HepG2 (cell line): ENCODE results near the gene THSD4. TPM values are rescaled to one million over a fixed set of nuclear protein-coding genes. Genes with fewer than 3 reads are reported as not detected.

Experiments
- ATAC-seq: fragments of 200-7000 bp; cut with Tn5 transposase; 3 replicates; pipeline ENCODE4 v1.9.1; 2020; ENCODE audit warnings: mild to moderate bottlenecking, moderate library complexity
- BruUV-seq: library from RNA; stranded (reverse); fragments of 400-500 nt; replicated peaks from 2 replicates; lab custom pipeline; 2021; lab: Mats Ljungman, UMichigan
- CTCF ChIA-PET: fragments of 300-600 bp; formaldehyde crosslinking; extraction: SDS; loops from one replicate; lab custom pipeline; 2021; ENCODE audit warnings: low total read pairs, inconsistent platforms, low intra/inter-chr PET ratio; lab: Yijun Ruan, JAX
- POLR2A ChIA-PET: fragments of 350-600 bp; sonication (Branson Sonifier 250); formaldehyde crosslinking; loops from one replicate; lab custom pipeline; 2020; ENCODE audit warnings: antibody characterized with exemption, inconsistent platforms; lab: Yijun Ruan, JAX
- DNase-seq: peaks from one replicate; pipeline ENCODE4 v3.0.0-alpha.2; 2015; ENCODE audit warnings: low spot score
- FAIRE-seq: peaks from 3 replicates; lab custom pipeline; 2011; peaks lifted over from hg19 to GRCh38; lab: Jason Lieb, UNC
- H2AFZ ChIP-seq: one replicate; pipeline ENCODE4 v1.6.1; 2011; ENCODE audit warnings: low read length, inconsistent platforms
- H3K27ac ChIP-seq: fragments of 300-600 bp; 3 replicates; pipeline ENCODE4 v1.8.0; 2011; ENCODE audit warnings: mixed run types, mild to moderate bottlenecking, mixed read lengths, low read length, inconsistent platforms; ENCODE audit not compliant: insufficient read depth; ENCODE audit errors: extremely low read length
- H3K27me3 ChIP-seq, 2 experiments: fragments of 200-600 bp in 1 of 2; 2 replicates in 1 of 2; 3 replicates in 1 of 2; pipeline versions ENCODE4 v1.6.0 to v1.8.0; 2011; ENCODE audit warnings: low read length in 2 of 2, mild to moderate bottlenecking in 2 of 2, moderate library complexity in 2 of 2, inconsistent platforms in 1 of 2; ENCODE audit not compliant: insufficient read depth in 2 of 2, control insufficient read depth in 1 of 2
- H3K36me3 ChIP-seq, 2 experiments: fragments of 200-600 bp in 1 of 2; replicated peaks in 1 of 2; 2 replicates in 1 of 2; 3 replicates in 1 of 2; pipeline versions ENCODE4 v1.5.1 to v1.8.0; 2011; ENCODE audit warnings: low read length in 2 of 2, inconsistent platforms in 1 of 2; ENCODE audit not compliant: insufficient read depth in 2 of 2, control insufficient read depth in 1 of 2
- H3K4me1 ChIP-seq: 2 replicates; pipeline ENCODE4 v1.5.1; 2012; ENCODE audit warnings: low read length, inconsistent platforms; ENCODE audit not compliant: insufficient read depth
- H3K4me2 ChIP-seq: 2 replicates; pipeline ENCODE4 v1.6.0; 2011; ENCODE audit warnings: low read depth, low read length, inconsistent platforms
- H3K4me3 ChIP-seq, 3 experiments: fragments of 200-600 bp in 1 of 3; sonication (generic), shearing (Covaris generic) in 1 of 3; replicated peaks in 1 of 3; 2 replicates each; pipeline ENCODE4 v1.5.1; 2011 to 2016; ENCODE audit warnings: low read length in 3 of 3, inconsistent platforms in 2 of 3, low read depth in 2 of 3, mild to moderate bottlenecking in 2 of 3, control low read depth in 1 of 3, mixed read lengths in 1 of 3; ENCODE audit not compliant: insufficient read depth in 1 of 3
- H3K79me2 ChIP-seq: one replicate; pipeline ENCODE4 v1.6.1; 2011; ENCODE audit warnings: low read length, inconsistent platforms; ENCODE audit not compliant: insufficient read depth
- H3K9ac ChIP-seq: 2 replicates; pipeline ENCODE4 v1.6.0; 2011; ENCODE audit warnings: mild to moderate bottlenecking, low read depth, low read length, inconsistent platforms; ENCODE audit not compliant: insufficient read depth
- H3K9me3 ChIP-seq: 2 replicates; pipeline ENCODE4 v1.5.1; 2012; ENCODE audit warnings: mild to moderate bottlenecking, low read length
- H4K20me1 ChIP-seq: 2 replicates; pipeline ENCODE4 v1.6.0; 2011; ENCODE audit warnings: inconsistent platforms, mild to moderate bottlenecking, low read length, moderate library complexity; ENCODE audit not compliant: insufficient read depth
- CEBPG ChIP-seq: IDR thresholded peaks from 2 replicates; pipeline ENCODE4 v1.6.1; 2016
- CENPX ChIP-seq: sonication (generic); formaldehyde crosslinking; IDR thresholded peaks from 2 replicates; pipeline ENCODE4 v1.9.0; 2021; ENCODE audit warnings: mild to moderate bottlenecking, missing genetic modification reagents, moderate library complexity
- EZH2 ChIP-seq: conservative IDR thresholded peaks from 2 replicates; pipeline ENCODE4 v1.6.1; 2012; ENCODE audit warnings: mild to moderate bottlenecking, low read depth, low read length, moderate library complexity
- NFYC ChIP-seq: IDR thresholded peaks from 2 replicates; pipeline ENCODE4 v1.6.1; 2016; ENCODE audit warnings: missing genetic modification reagents, missing compliant biosample characterization
- NR2F2 ChIP-seq: IDR thresholded peaks from 2 replicates; pipeline ENCODE4 v1.6.1; 2012; ENCODE audit warnings: low read depth, inconsistent platforms, borderline replicate concordance
- PPARG ChIP-seq: conservative IDR thresholded peaks from 2 replicates; pipeline ENCODE4 v1.6.1; 2016; ENCODE audit warnings: missing biosample characterization, missing genetic modification reagents
- REXO4 ChIP-seq: sonication (generic); formaldehyde crosslinking; IDR thresholded peaks from 2 replicates; pipeline ENCODE4 v1.8.0; 2022; ENCODE audit warnings: missing genetic modification reagents, mild to moderate bottlenecking, borderline replicate concordance
- SKIL ChIP-seq: sonication (generic); formaldehyde crosslinking; IDR thresholded peaks from 2 replicates; pipeline ENCODE4 v1.8.0; 2022; ENCODE audit warnings: missing genetic modification reagents, mild to moderate bottlenecking, moderate library complexity, borderline replicate concordance
- SRF ChIP-seq: IDR thresholded peaks from 2 replicates; pipeline ENCODE4 v1.6.1; 2011; ENCODE audit warnings: mild to moderate bottlenecking, low read depth, low read length, moderate library complexity
- TRIM24 ChIP-seq: sonication (generic); formaldehyde crosslinking; IDR thresholded peaks from 2 replicates; pipeline ENCODE4 v1.8.0; 2022; ENCODE audit warnings: mild to moderate bottlenecking, missing genetic modification reagents
- ZNF367 ChIP-seq: sonication (generic); formaldehyde crosslinking; IDR thresholded peaks from 2 replicates; pipeline ENCODE4 v1.4.0; 2020; ENCODE audit warnings: missing genetic modification reagents, borderline replicate concordance
- ZNF572 ChIP-seq: sonication (generic); formaldehyde crosslinking; IDR thresholded peaks from 2 replicates; pipeline ENCODE4 v1.5.1; 2020; ENCODE audit warnings: mild to moderate bottlenecking, missing genetic modification reagents
- ZNF589 ChIP-seq: sonication (generic); formaldehyde crosslinking; conservative IDR thresholded peaks from 2 replicates; pipeline ENCODE4 v1.8.0; 2022; ENCODE audit warnings: mild to moderate bottlenecking, moderate library complexity, missing genetic modification reagents
- ZZZ3 ChIP-seq: sonication (generic); formaldehyde crosslinking; IDR thresholded peaks from 2 replicates; pipeline ENCODE4 v1.4.0; 2020; ENCODE audit warnings: missing genetic modification reagents, mild to moderate bottlenecking, borderline replicate concordance
- WGBS: methylation state at CpG from one replicate; pipeline ENCODE4 v1.1.6; 2017; ENCODE audit warnings: low lambda C conversion rate; 5-methylcytosine and 5-hydroxymethylcytosine counted together
- in situ Hi-C: cut with HindIII; loops from 2 replicates; pipeline ENCODE4 v1.10.0; 2017; ENCODE audit warnings: low pct_unique_long_range_greater_than_20kb; ENCODE audit not compliant: extremely low pct_ligation_motif_present
- intact Hi-C: fragments of 100-400 bp; cut with micrococcal nuclease; formaldehyde crosslinking; loops from one replicate; pipeline ENCODE4 v1.10.0; 2022; ENCODE audit not compliant: unreplicated experiment
- polyA plus RNA-seq, 8 experiments: library from polyadenylated mRNA; depleted of rRNA in 3 of 8; stranded (reverse) in 7 of 8; unstranded in 1 of 8; fragments of >200 nt; fragmentation: Illumina TruSeq in 4 of 8; extraction: Trizol in 4 of 8; gene quantifications; 2 replicates each; pipeline versions ENCODE4 v1.2.1 to v1.2.3, GENCODE V29; 2011 to 2016; ENCODE audit warnings: low read depth in 4 of 8, missing spikeins in 1 of 8, mixed read lengths in 1 of 8; ENCODE audit not compliant: insufficient read depth in 1 of 8
- total RNA-seq, 5 experiments: library from RNA; depleted of rRNA; stranded (reverse); fragments of >200 nt; fragmentation: Illumina TruSeq; extraction: Trizol; gene quantifications; 2 replicates each; pipeline ENCODE4 v1.2.3, GENCODE V29; 2016; ENCODE audit warnings: low read depth in 1 of 5
- TF ChIP-seq, protein P1 (sequence below): sonication (generic); formaldehyde crosslinking; IDR thresholded peaks from 2 replicates; pipeline ENCODE4 v1.4.0; 2020; ENCODE audit warnings: mild to moderate bottlenecking, missing genetic modification reagents
- TF ChIP-seq, protein P2 (sequence below): IDR thresholded peaks from 2 replicates; pipeline ENCODE4 v1.6.1; 2016; ENCODE audit warnings: missing compliant biosample characterization, missing genetic modification reagents, borderline replicate concordance

THSD4 gene
- total and polyA plus RNA-seq, 2 of the 13 experiments (the other 11 are each of a cell fraction or from before 2014, with no cell fraction given), result 0.07 to 0.21 TPM

DNA sequence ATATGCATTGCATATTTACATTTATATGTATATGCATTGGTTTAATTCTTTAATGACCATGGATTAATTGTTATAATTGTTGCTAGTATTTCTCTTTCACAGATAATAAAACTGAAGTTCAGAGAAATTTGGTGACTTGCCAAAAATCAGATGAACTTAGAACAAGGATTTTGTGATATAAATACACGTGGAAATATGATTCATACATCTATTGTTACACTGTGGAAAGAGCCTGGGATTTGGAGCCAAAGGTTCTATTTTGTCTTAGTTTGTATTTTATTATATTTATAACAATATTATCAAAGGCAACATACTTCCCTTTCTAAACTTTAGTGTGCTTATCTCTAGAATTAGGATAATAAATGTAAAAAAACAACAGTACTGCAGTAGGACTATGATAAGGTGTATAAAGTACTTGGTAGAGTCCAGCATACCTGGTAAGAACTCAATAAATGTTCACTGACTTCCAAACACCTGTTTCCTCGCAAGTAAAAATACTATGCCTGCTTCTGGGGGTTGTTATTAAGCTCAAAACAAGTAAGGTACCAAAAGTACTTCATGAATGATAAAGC, 342.9 kb downstream of the THSD4 start:
- intact Hi-C loops, result no loop called here
- Histone ChIP-seq H2AFZ (no peak overlapping the region), H3K4me1 (peaks cover 48% of the 10 kb centered on the region), H3K27me3 (no peaks in the 10 kb centered on the region; a peak in 1 of 5 replicates), H3K9me3 (no peaks in the 10 kb centered on the region), H3K4me2 (no peak overlapping the region), H3K4me3 (no peak overlapping the region), H3K36me3 (no peaks in the 10 kb centered on the region), H4K20me1 (no peaks in the 10 kb centered on the region), H3K9ac (no peak overlapping the region), H3K27ac (no peak overlapping the region), H3K79me2 (no peaks in the 10 kb centered on the region)
- no peak for ATAC-seq
- in situ Hi-C loops, result no loop called here
- POLR2A ChIA-PET, result no interaction called here
- WGBS, result 11% methylated on average over 2 of the region's 2 CpGs
- DNase-seq, result no peak
- CTCF ChIA-PET, result no interaction called here
- no TSS peak for BruUV-seq
- TF ChIP-seq, protein P1, sequence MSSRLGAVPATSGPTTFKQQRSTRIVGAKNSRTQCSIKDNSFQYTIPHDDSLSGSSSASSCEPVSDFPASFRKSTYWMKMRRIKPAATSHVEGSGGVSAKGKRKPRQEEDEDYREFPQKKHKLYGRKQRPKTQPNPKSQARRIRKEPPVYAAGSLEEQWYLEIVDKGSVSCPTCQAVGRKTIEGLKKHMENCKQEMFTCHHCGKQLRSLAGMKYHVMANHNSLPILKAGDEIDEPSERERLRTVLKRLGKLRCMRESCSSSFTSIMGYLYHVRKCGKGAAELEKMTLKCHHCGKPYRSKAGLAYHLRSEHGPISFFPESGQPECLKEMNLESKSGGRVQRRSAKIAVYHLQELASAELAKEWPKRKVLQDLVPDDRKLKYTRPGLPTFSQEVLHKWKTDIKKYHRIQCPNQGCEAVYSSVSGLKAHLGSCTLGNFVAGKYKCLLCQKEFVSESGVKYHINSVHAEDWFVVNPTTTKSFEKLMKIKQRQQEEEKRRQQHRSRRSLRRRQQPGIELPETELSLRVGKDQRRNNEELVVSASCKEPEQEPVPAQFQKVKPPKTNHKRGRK (CRISPR knock-in tag), result no peak
- no peak for TF ChIP-seq ZNF589 (CRISPR knock-in tag)
- TF ChIP-seq ZNF367 (CRISPR knock-in tag), result no peak
- TF ChIP-seq ZNF572 (CRISPR knock-in tag), result no peak
- TF ChIP-seq NFYC, result no peak
- TF ChIP-seq REXO4 (CRISPR knock-in tag), result no peak
- no peak for TF ChIP-seq EZH2
- FAIRE-seq, result no peak

GRCh38 chr15:71461748-71462147, 346.5 kb downstream of the THSD4 start:
- Histone ChIP-seq H3K27ac (no peak overlapping the region), H3K9me3 (no peaks in the 10 kb centered on the region), H3K4me3 (no peak overlapping the region), H3K4me1 (peaks cover 22% of the 10 kb centered on the region), H2AFZ (no peak overlapping the region), H4K20me1 (no peaks in the 10 kb centered on the region), H3K9ac (no peak overlapping the region), H3K79me2 (no peaks in the 10 kb centered on the region), H3K36me3 (no peaks in the 10 kb centered on the region), H3K27me3 (no peaks in the 10 kb centered on the region), H3K4me2 (no peak overlapping the region)
- ChIA-PET CTCF (no interaction called here), POLR2A (no interaction called here)
- FAIRE-seq, result no peak
- 89% methylated on average over 1 of the region's 1 CpG for WGBS
- no TSS peak for BruUV-seq
- no peak for ATAC-seq
- intact Hi-C loops, result no loop called here
- in situ Hi-C loops, result no loop called here
- no peak for DNase-seq
- no peak for TF ChIP-seq SKIL
- no peak for TF ChIP-seq PPARG (CRISPR knock-in tag)
- TF ChIP-seq CENPX (CRISPR knock-in tag), result no peak
- TF ChIP-seq ZZZ3, result no peak
- no peak for TF ChIP-seq NR2F2
- TF ChIP-seq SRF, result no peak
- TF ChIP-seq CEBPG (CRISPR knock-in tag), result no peak
- no peak for TF ChIP-seq TRIM24 (CRISPR knock-in tag)
- TF ChIP-seq, protein P2, sequence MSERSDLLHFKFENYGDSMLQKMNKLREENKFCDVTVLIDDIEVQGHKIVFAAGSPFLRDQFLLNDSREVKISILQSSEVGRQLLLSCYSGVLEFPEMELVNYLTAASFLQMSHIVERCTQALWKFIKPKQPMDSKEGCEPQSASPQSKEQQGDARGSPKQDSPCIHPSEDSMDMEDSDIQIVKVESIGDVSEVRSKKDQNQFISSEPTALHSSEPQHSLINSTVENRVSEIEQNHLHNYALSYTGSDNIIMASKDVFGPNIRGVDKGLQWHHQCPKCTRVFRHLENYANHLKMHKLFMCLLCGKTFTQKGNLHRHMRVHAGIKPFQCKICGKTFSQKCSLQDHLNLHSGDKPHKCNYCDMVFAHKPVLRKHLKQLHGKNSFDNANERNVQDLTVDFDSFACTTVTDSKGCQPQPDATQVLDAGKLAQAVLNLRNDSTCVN, result no peak
